ENCODE data around the gene CFAP46.
"Not testable (repeated sequence)": the region's sequence is repeated elsewhere in the genome, so short reads cannot be mapped to it uniquely, and the experiment has no call there.

The CFAP46 gene

GRCh38 chr10:132926777-132927650 is 15.4 kb downstream of the CFAP46 start:
- DNase-seq = peak; percentile 8

GRCh38 chr10:132926070-132926469 is 16.3 kb downstream of the CFAP46 start:
- peak; percentile 23 for DNase-seq

GRCh38 chr10:132925614-132926013 is 16.8 kb downstream of the CFAP46 start:
- DNase-seq = no peak

GRCh38 chr10:132925071-132925561 is 17.3 kb downstream of the CFAP46 start:
- no peak for DNase-seq

- no peak for DNase-seq
These were observed 18.1 kb downstream of the CFAP46 start for GRCh38 chr10:132924046-132924952.

GRCh38 chr10:132923384-132923783 is 19.0 kb downstream of the CFAP46 start:
- not testable (repeated sequence) for DNase-seq

- DNase-seq = no peak
These were observed 19.5 kb downstream of the CFAP46 start for GRCh38 chr10:132922872-132923271.

- no peak for DNase-seq
These were observed 20.3 kb downstream of the CFAP46 start for GRCh38 chr10:132921818-132922807.

- DNase-seq = no peak
These were observed 21.3 kb downstream of the CFAP46 start for GRCh38 chr10:132921086-132921485.

- DNase-seq = no peak
These were observed 22.1 kb downstream of the CFAP46 start for GRCh38 chr10:132920101-132920925.

GRCh38 chr10:132919374-132920100 is 22.8 kb downstream of the CFAP46 start:
- DNase-seq = no peak

GRCh38 chr10:132918617-132919373 is 23.6 kb downstream of the CFAP46 start:
- peak; percentile 31 for DNase-seq

GRCh38 chr10:132918264-132918616 is 24.1 kb downstream of the CFAP46 start:
- no peak for DNase-seq

GRCh38 chr10:132916956-132917666 is 25.3 kb downstream of the CFAP46 start:
- DNase-seq = no peak

GRCh38 chr10:132916421-132916841 is 25.9 kb downstream of the CFAP46 start:
- DNase-seq = no peak

- no peak for DNase-seq
These were observed 27.0 kb downstream of the CFAP46 start for GRCh38 chr10:132915411-132915810.

- DNase-seq = no peak
These were observed 27.6 kb downstream of the CFAP46 start for GRCh38 chr10:132914732-132915131.

GRCh38 chr10:132913559-132914115 is 28.7 kb downstream of the CFAP46 start:
- DNase-seq = no peak

Measured in left hindlimb (tissue), 1 donor.